Choroid plexus epithelial cell (primary cell): ENCODE measurements around the gene CCDC171.

ENCODE experiments used
- DNase-seq: peaks from one replicate; pipeline ENCODE4 v3.0.0-alpha.2; 2010; ENCODE audit warnings: low read depth
- H3K4me3 ChIP-seq: 2 replicates; pipeline ENCODE4 v1.5.1; 2011; ENCODE audit warnings: low read depth, mild to moderate bottlenecking, control low read depth, low read length, moderate library complexity
- CTCF ChIP-seq: conservative IDR thresholded peaks from 2 replicates; pipeline ENCODE4 v1.5.1; 2011; ENCODE audit warnings: low read depth, mild to moderate bottlenecking, control low read depth, inconsistent platforms, low read length, moderate library complexity

Gene CCDC171

DNA sequence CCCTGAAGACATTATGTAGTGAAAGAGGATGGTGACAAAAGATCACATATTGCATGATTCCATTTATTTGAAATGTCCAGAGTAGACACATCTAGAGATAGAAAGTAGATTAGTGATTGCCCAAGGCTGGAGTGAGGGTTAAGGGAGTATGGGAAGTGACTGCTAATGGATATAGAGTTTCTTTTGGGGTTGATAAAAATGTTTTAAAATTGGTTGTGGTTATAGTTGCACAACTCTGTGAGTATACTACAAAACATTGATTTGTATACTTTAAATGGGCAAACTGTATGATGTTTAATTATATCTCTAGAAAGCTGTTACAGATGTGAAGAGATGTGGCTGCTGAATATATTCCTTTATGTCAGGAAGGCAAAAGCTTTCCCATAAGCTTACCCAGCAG, 202.8 kb downstream of the CCDC171 start:
- no peak for TF ChIP-seq CTCF
- no peak for DNase-seq
- H3K4me3 ChIP-seq: no peak overlapping the region

- no peak overlapping the region for H3K4me3 ChIP-seq
- no peak for TF ChIP-seq CTCF
- DNase-seq: no peak
These were observed 208.7 kb downstream of the CCDC171 start for GRCh38 chr9:15761551-15761950.

- H3K4me3 ChIP-seq: no peak overlapping the region
- no peak for TF ChIP-seq CTCF
- DNase-seq: no peak
These were observed 210.5 kb downstream of the CCDC171 start for GRCh38 chr9:15763371-15763770.

GRCh38 chr9:15764131-15764530, 211.3 kb downstream of the CCDC171 start:
- no peak for TF ChIP-seq CTCF
- no peak overlapping the region for H3K4me3 ChIP-seq
- DNase-seq: no peak

DNA sequence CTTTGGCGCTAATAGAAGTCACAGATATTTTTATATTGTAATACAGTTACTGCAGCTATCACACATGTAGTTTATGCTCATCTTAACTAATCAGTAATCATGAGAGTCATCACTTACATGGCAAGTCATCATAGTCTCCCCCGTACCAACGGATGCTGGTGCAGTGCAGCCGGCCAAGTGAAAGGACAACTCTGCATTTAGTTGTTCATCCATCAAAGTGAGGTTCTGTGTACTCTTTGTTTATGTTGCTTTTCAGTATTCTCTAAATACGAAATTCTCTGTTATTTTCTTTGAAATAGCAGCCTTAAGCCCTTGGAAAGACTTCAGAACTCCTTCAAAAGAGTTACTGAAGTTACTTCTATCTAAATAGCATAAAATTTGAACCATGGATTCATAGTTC, 216.7 kb downstream of the CCDC171 start:
- TF ChIP-seq CTCF: no peak
- DNase-seq: no peak
- no peak overlapping the region for H3K4me3 ChIP-seq

DNA sequence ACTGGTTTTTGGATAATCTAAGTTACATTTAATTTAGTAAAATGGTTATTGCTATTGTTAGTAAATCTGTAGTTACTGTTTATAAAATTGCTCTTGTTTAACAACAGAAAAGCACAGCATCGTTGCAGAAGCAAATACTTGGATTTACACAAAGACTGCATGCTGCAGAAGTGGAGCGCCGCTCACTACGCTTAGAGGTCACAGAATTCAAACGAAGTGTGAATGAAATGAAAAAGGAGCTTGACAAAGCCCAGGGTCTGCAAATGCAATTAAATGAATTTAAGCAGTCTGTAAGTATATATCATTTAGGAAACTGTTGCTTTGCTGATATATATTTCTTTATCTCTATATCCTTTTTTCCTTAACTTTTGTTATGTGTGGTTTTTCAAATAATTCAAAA, 226.0 kb downstream of the CCDC171 start:
- DNase-seq: no peak
- H3K4me3 ChIP-seq: no peak overlapping the region
- no peak for TF ChIP-seq CTCF

DNA sequence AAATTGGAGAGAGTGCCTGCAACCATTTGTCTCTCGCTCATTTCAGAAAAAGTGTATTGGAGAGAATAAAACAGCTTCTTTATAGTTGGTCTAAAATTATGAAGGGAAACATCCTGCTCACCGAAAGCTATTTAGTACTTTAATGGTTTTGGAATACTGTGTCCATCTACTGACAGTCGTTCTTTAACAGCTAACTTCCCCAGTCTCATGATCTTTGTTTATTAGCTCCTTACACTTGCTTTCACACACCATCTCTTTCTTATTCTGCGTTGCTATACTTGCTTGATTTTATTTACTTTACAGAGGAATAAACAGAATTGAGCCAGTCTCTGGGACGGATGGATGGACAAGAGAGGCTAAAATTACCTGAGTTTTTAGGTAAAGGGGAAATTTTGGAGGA, 229.3 kb downstream of the CCDC171 start:
- DNase-seq: no peak
- no peak overlapping the region for H3K4me3 ChIP-seq
- TF ChIP-seq CTCF: no peak
